GM12878 (cell line): Measurements from ENCODE around the gene GMDS. TPM values are rescaled to one million over a fixed set of nuclear protein-coding genes. Genes with fewer than 3 reads are reported as not detected.

Experiments
- ATAC-seq: fragments of 200-7000 bp; cut with Tn5 transposase; 3 replicates; pipeline ENCODE4 v1.9.1; 2020; ENCODE audit warnings: mild to moderate bottlenecking, moderate library complexity
- BruUV-seq: library from RNA; stranded (reverse); fragments of 400-500 nt; replicated peaks from 2 replicates; lab custom pipeline; 2021; lab: Mats Ljungman, UMichigan
- CTCF ChIA-PET: fragments of 300-600 bp; sonication (Branson Sonifier 250); formaldehyde crosslinking; extraction: SDS; loops from one replicate; lab custom pipeline; 2021; ENCODE audit warnings: inconsistent platforms; lab: Yijun Ruan, JAX
- POLR2A ChIA-PET: fragments of 350-600 bp; formaldehyde crosslinking; extraction: SDS; loops from one replicate; lab custom pipeline; 2021; ENCODE audit warnings: inconsistent platforms; lab: Charles Lee
- RAD21 ChIA-PET: fragments of 300-600 bp; sonication (Branson Sonifier 250); formaldehyde crosslinking; loops from one replicate; lab custom pipeline; 2023; ENCODE audit warnings: antibody characterized with exemption; ENCODE audit not compliant: unreplicated experiment; lab: Charles Lee
- SMC1A ChIA-PET: fragments of 300-600 bp; sonication (Branson Sonifier 250); formaldehyde crosslinking; loops from one replicate; lab custom pipeline; 2023; ENCODE audit not compliant: unreplicated experiment, uncharacterized antibody; lab: Charles Lee
- DNase-seq: peaks from one replicate; pipeline ENCODE4 v3.0.0-alpha.2; 2011; ENCODE audit warnings: low read depth, low spot score
- FAIRE-seq: peaks from 3 replicates; lab custom pipeline; 2011; peaks lifted over from hg19 to GRCh38; lab: Jason Lieb, UNC
- H2AFZ ChIP-seq: 2 replicates; pipeline ENCODE4 v1.6.0; 2011; ENCODE audit warnings: low read depth, low read length, control low read depth; ENCODE audit not compliant: control insufficient read depth
- H3K27ac ChIP-seq: 2 replicates; pipeline ENCODE4 v1.5.1; 2011; ENCODE audit warnings: control low read depth; ENCODE audit not compliant: control insufficient read depth, insufficient read depth
- H3K27me3 ChIP-seq, 2 experiments: replicated peaks in 1 of 2; 2 replicates each; pipeline versions ENCODE4 v1.6.0 to v1.6.1; 2011; ENCODE audit warnings: low read length in 1 of 2; ENCODE audit not compliant: control insufficient read depth in 2 of 2, insufficient read depth in 2 of 2
- H3K36me3 ChIP-seq, 2 experiments: 2 replicates each; pipeline ENCODE4 v1.5.1; 2011; ENCODE audit warnings: low read length in 1 of 2; ENCODE audit not compliant: control insufficient read depth in 2 of 2, insufficient read depth in 2 of 2
- H3K4me1 ChIP-seq: 2 replicates; pipeline ENCODE4 v1.6.1; 2011; ENCODE audit warnings: mild to moderate bottlenecking, low read length, moderate library complexity, mixed read lengths; ENCODE audit not compliant: control insufficient read depth, insufficient read depth
- H3K4me2 ChIP-seq: 2 replicates; pipeline ENCODE4 v1.6.0; 2011; ENCODE audit warnings: control low read depth; ENCODE audit not compliant: control insufficient read depth, insufficient read depth
- H3K4me3 ChIP-seq: fragments of 200-600 bp; sonication (generic); 2 replicates; pipeline ENCODE4 v1.5.1; 2016
- H3K79me2 ChIP-seq: 2 replicates; pipeline ENCODE4 v1.6.0; 2011; ENCODE audit warnings: low read length; ENCODE audit not compliant: control insufficient read depth, insufficient read depth
- H3K9ac ChIP-seq: 2 replicates; pipeline ENCODE4 v1.8.0; 2011; ENCODE audit warnings: low read length, control low read depth, mixed read lengths; ENCODE audit not compliant: control insufficient read depth, insufficient read depth
- H3K9me3 ChIP-seq: replicated peaks from 3 replicates; pipeline ENCODE4 v1.5.1; 2011; ENCODE audit warnings: mild to moderate bottlenecking, low read length; ENCODE audit not compliant: control insufficient read depth, insufficient read depth
- H4K20me1 ChIP-seq: 2 replicates; pipeline ENCODE4 v1.6.0; 2011; ENCODE audit not compliant: control insufficient read depth, insufficient read depth
- ATF2 ChIP-seq: IDR thresholded peaks from 2 replicates; pipeline ENCODE4 v1.6.1; 2012; ENCODE audit warnings: low read length, inconsistent platforms
- ATF7 ChIP-seq: fragments of 450-650 bp; IDR thresholded peaks from 2 replicates; pipeline ENCODE4 v1.6.1; 2016; ENCODE audit warnings: low read depth, mild to moderate bottlenecking
- BACH1 ChIP-seq: fragments of 450-650 bp; IDR thresholded peaks from 2 replicates; pipeline ENCODE4 v1.6.1; 2017; ENCODE audit warnings: mild to moderate bottlenecking, borderline replicate concordance
- CHD1 ChIP-seq: IDR thresholded peaks from 2 replicates; pipeline ENCODE4 v1.6.1; 2012; ENCODE audit warnings: low read depth, low read length, improper control_type of control experiment
- CHD4 ChIP-seq: fragments of 200-600 bp; sonication (generic); IDR thresholded peaks from 2 replicates; pipeline ENCODE4 v1.6.1; 2016; ENCODE audit warnings: mild to moderate bottlenecking
- CTCF ChIP-seq, 3 experiments: IDR thresholded peaks in 2 of 3; conservative IDR thresholded peaks in 1 of 3; 2 replicates each; pipeline ENCODE4 v1.5.1; 2011; ENCODE audit warnings: low read depth in 3 of 3, low read length in 3 of 3, mild to moderate bottlenecking in 3 of 3, control low read depth in 2 of 3, moderate library complexity in 2 of 3, inconsistent platforms in 1 of 3, mixed read lengths in 1 of 3; ENCODE audit not compliant: control insufficient read depth in 2 of 3, insufficient read depth in 1 of 3; ENCODE audit errors: extremely low read depth in 1 of 3
- EZH2 ChIP-seq: IDR thresholded peaks from 2 replicates; pipeline ENCODE4 v1.6.1; 2012; ENCODE audit warnings: low read depth, mild to moderate bottlenecking, control low read depth, inconsistent platforms, low read length, borderline replicate concordance; ENCODE audit not compliant: control insufficient read depth
- GABPA ChIP-seq: IDR thresholded peaks from 2 replicates; pipeline ENCODE4 v1.6.1; 2014; ENCODE audit warnings: antibody characterized with exemption, low read depth, mild to moderate bottlenecking, inconsistent platforms
- HDAC2 ChIP-seq: fragments of 200-600 bp; sonication (generic); IDR thresholded peaks from 2 replicates; pipeline ENCODE4 v1.6.1; 2017
- IRF4 ChIP-seq: IDR thresholded peaks from 2 replicates; pipeline ENCODE4 v1.6.1; 2011; ENCODE audit warnings: low read depth, low read length
- MLLT1 ChIP-seq: fragments of 450-650 bp; IDR thresholded peaks from 2 replicates; pipeline ENCODE4 v1.6.1; 2016; ENCODE audit warnings: mild to moderate bottlenecking
- PBX3 ChIP-seq: IDR thresholded peaks from 2 replicates; pipeline ENCODE4 v1.6.1; 2011; ENCODE audit warnings: mild to moderate bottlenecking, low read depth, low read length, moderate library complexity; ENCODE audit not compliant: insufficient replicate concordance
- SMAD1 ChIP-seq: fragments of 450-650 bp; IDR thresholded peaks from 2 replicates; pipeline ENCODE4 v1.6.1; 2018; ENCODE audit warnings: mild to moderate bottlenecking, low read depth; ENCODE audit not compliant: partially characterized antibody
- ZNF592 ChIP-seq: fragments of 450-650 bp; IDR thresholded peaks from 2 replicates; pipeline ENCODE4 v1.6.1; 2017; ENCODE audit warnings: mild to moderate bottlenecking, moderate library complexity
- WGBS: methylation state at CpG from one replicate; pipeline ENCODE4 v1.1.6; 2016; ENCODE audit warnings: low lambda C conversion rate; ENCODE audit not compliant: insufficient replicate concordance, insufficient coverage; ENCODE audit errors: missing lambda C conversion rate; 5-methylcytosine and 5-hydroxymethylcytosine counted together
- in situ Hi-C: fragments of 300-500 bp; cut with MboI; formaldehyde crosslinking; loops from 9 replicates; pipeline ENCODE4 v1.14.3; 2018; ENCODE audit warnings: mixed read lengths
- intact Hi-C: fragments of 100-400 bp; cut with micrococcal nuclease; formaldehyde crosslinking; loops from one replicate; pipeline ENCODE4 v1.14.2; 2022; ENCODE audit not compliant: unreplicated experiment
- polyA plus RNA-seq, 11 experiments: library from polyadenylated mRNA; depleted of rRNA in 4 of 11; unstranded in 6 of 11; stranded (reverse) in 5 of 11; fragments of >200 nt; fragmentation: Nextera tagmentation in 4 of 11; fragmentation: Illumina TruSeq in 1 of 11; extraction: Ambion mirVana in 4 of 11; extraction: Trizol in 1 of 11; gene quantifications; 1 replicate in 1 of 11; 2 replicates in 10 of 11; pipeline versions ENCODE4 v1.2.1 to v1.2.3, GENCODE V29; 2011 to 2016; ENCODE audit warnings: inconsistent platforms in 2 of 11, missing spikeins in 2 of 11, low read depth in 1 of 11
- total RNA-seq, 4 experiments: library from RNA; depleted of rRNA in 3 of 4; stranded (reverse); fragments of >200 nt in 3 of 4; fragmentation: Illumina TruSeq in 1 of 4; extraction: Trizol in 1 of 4; gene quantifications; 2 replicates each; pipeline versions ENCODE4 v1.2.1 to v1.2.3, GENCODE V29; 2013 to 2021

GMDS gene
- total and polyA plus RNA-seq, 10 of the 15 experiments (the other 5 are each of a cell fraction or from before 2014, with no cell fraction given) = 0.61 to 53.8 (median 29.3) TPM

GRCh38 chr6:1817033-1817761 lies 428.2 kb downstream of the GMDS start:
- ChIA-PET CTCF (no interaction called here), RAD21 (no interaction called here), SMC1A (no interaction called here), POLR2A (no interaction called here)
- intact Hi-C loops (no loop called here), in situ Hi-C loops (no loop called here)
- H4K20me1 ChIP-seq = no peaks in the 10 kb centered on the region
- BruUV-seq = no TSS peak
- H3K79me2 ChIP-seq = no peaks in the 10 kb centered on the region
- no peak overlapping the region for H3K4me3 ChIP-seq
- no peak overlapping the region for H3K27ac ChIP-seq
- H3K27me3 ChIP-seq = no peaks in the 10 kb centered on the region
- FAIRE-seq (no peak), ATAC-seq (no peak), DNase-seq (no peak)
- no peaks in the 10 kb centered on the region for H3K4me1 ChIP-seq
- H3K4me2 ChIP-seq = no peak overlapping the region
- H3K9ac ChIP-seq = no peak overlapping the region
- no peaks in the 10 kb centered on the region for H3K9me3 ChIP-seq
- WGBS = 95% methylated on average over 4 of the region's 4 CpGs
- H2AFZ ChIP-seq = no peak overlapping the region
- no peaks in the 10 kb centered on the region for H3K36me3 ChIP-seq
- TF ChIP-seq IRF4 = no peak
- TF ChIP-seq ATF7 = no peak
- no peak for TF ChIP-seq HDAC2
- TF ChIP-seq MLLT1 = no peak
- no peak for TF ChIP-seq EZH2
- no peak for TF ChIP-seq PBX3
- TF ChIP-seq ATF2 = no peak
- TF ChIP-seq CTCF (IDR thresholded peaks at IDR 0.05 in 2 of 3, conservative IDR thresholded peaks at IDR 0.05 in 1 of 3; ENCODE audit: control insufficient read depth in 2 of 3, extremely low read depth in 1 of 3, insufficient read depth in 1 of 3, low read depth in 3 of 3, low read length in 3 of 3) = no peak
- TF ChIP-seq ZNF592 = no peak
- no peak for TF ChIP-seq GABPA
- no peak for TF ChIP-seq CHD1
- TF ChIP-seq SMAD1 = no peak
- no peak for TF ChIP-seq BACH1
- TF ChIP-seq CHD4 = no peak
